Measurements from ENCODE around the gene PGM1. TPM values are rescaled to one million over a fixed set of nuclear protein-coding genes. Genes with fewer than 3 reads are reported as not detected.

PGM1 gene
- total RNA-seq, 1 donor from 2014 or later = 31.1 TPM

DNA sequence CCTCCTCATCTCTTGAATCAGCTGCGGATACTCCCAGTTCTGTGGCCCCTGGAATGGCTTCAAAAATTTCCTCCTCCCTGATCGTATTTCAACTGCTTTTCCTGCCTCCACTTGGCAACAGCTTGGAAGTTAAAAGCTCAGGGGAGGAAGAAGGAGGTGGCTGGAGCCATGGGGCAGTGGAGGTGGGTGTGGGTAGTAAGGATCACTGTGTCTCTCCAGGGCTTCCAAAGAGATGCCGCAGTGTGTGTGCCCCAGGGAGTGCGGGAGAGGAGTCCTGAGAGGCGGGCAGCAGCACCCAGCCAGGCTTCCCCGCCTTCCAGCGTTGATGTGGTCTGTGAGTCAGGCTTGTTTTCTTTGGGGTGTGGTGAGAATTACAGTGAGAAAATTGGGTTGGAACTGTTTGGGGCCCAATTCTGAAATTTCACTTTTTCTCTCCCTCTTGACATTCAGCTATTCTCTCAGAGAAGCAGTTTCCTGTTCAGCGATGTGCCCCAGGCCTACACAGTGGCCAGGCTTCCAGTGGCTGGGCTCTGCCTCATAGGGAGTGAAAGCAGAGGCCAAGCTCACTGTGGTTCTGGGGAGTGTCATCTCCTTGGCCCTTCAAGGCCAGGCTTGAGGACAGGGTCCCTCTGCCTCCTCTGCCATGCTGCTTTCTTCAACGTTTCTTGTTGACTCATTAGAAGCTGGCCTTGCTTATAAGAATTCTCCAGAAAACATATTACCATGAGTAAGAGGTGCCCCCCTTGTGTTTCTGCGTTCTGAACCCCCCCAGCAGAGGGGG, 69.0 kb downstream of the PGM1 start:
- TF ChIP-seq, protein P1, sequence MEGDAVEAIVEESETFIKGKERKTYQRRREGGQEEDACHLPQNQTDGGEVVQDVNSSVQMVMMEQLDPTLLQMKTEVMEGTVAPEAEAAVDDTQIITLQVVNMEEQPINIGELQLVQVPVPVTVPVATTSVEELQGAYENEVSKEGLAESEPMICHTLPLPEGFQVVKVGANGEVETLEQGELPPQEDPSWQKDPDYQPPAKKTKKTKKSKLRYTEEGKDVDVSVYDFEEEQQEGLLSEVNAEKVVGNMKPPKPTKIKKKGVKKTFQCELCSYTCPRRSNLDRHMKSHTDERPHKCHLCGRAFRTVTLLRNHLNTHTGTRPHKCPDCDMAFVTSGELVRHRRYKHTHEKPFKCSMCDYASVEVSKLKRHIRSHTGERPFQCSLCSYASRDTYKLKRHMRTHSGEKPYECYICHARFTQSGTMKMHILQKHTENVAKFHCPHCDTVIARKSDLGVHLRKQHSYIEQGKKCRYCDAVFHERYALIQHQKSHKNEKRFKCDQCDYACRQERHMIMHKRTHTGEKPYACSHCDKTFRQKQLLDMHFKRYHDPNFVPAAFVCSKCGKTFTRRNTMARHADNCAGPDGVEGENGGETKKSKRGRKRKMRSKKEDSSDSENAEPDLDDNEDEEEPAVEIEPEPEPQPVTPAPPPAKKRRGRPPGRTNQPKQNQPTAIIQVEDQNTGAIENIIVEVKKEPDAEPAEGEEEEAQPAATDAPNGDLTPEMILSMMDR (IDR thresholded peaks at IDR 0.05; ENCODE audit: unreplicated experiment) = no peak
- H3K36me3 Mint-ChIP-seq (ENCODE audit: insufficient read depth) = peaks cover 24% of the 10 kb centered on the region
- no peak overlapping the region for H3K4me3 Mint-ChIP-seq (ENCODE audit: low read depth)
- peaks cover 12% of the 10 kb centered on the region for H3K9me3 Mint-ChIP-seq (ENCODE audit: low read depth)
- no peaks in the 10 kb centered on the region for H3K27me3 Mint-ChIP-seq
- no peak for DNase-seq (ENCODE audit: low spot score, unreplicated experiment)
- H3K4me1 Mint-ChIP-seq (ENCODE audit: low read depth) = peaks cover 13% of the 10 kb centered on the region
- H3K27ac Mint-ChIP-seq = peak overlapping the region; percentile 26

DNA sequence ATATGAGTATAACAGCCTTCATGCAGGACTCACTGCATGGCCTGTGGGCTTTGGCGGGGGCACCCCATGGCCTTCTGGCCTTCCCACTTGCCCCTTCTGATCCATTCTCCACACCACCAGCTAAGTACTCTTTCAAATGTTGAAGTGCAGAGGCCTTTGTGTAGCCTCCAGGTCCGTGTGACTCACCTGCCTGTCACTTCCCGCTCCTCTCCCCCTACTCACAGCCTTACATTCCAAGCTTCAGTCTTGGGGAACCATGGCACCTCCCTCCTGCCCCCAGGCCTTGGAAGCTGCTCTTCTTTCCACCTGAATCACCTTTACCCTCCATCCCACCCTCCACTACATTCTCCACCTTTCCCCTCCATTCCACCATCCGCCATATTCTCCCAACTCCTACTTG, 69.6 kb downstream of the PGM1 start:
- TF ChIP-seq, protein P1 (IDR thresholded peaks at IDR 0.05; ENCODE audit: unreplicated experiment) = no peak
- H3K4me1 Mint-ChIP-seq (ENCODE audit: low read depth) = peaks cover 11% of the 10 kb centered on the region
- no peaks in the 10 kb centered on the region for H3K27me3 Mint-ChIP-seq
- no peak overlapping the region for H3K4me3 Mint-ChIP-seq (ENCODE audit: low read depth)
- peaks cover 20% of the 10 kb centered on the region for H3K36me3 Mint-ChIP-seq (ENCODE audit: insufficient read depth)
- peaks cover 12% of the 10 kb centered on the region for H3K9me3 Mint-ChIP-seq (ENCODE audit: low read depth)
- DNase-seq (ENCODE audit: low spot score, unreplicated experiment) = no peak
- no peak overlapping the region for H3K27ac Mint-ChIP-seq

DNA sequence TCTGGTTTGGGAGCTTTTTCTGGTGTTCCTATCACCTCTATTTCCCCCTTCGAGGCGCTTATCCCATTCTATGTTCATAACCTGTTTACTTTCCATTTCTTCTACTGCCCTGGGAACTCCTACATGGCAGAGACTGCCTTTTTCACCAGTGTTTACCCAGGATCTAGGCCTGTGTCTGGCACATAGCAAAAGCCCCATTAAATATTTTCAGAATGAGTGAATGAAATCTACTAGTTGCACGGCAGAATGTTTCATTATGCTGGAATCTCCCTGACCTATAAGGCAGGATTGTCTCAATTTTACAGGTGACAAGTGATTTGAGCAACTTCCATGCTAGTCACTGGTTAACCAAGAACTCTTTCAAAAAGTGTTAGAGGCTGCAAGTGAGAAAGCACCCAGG, 70.1 kb downstream of the PGM1 start:
- no peak overlapping the region for H3K4me3 Mint-ChIP-seq (ENCODE audit: low read depth)
- no peaks in the 10 kb centered on the region for H3K27me3 Mint-ChIP-seq
- TF ChIP-seq, protein P1 (IDR thresholded peaks at IDR 0.05; ENCODE audit: unreplicated experiment) = no peak
- H3K9me3 Mint-ChIP-seq (ENCODE audit: low read depth) = peaks cover 12% of the 10 kb centered on the region
- H3K27ac Mint-ChIP-seq = no peak overlapping the region
- peaks cover 11% of the 10 kb centered on the region for H3K4me1 Mint-ChIP-seq (ENCODE audit: low read depth)
- H3K36me3 Mint-ChIP-seq (ENCODE audit: insufficient read depth) = peaks cover 17% of the 10 kb centered on the region
- no peak for DNase-seq (ENCODE audit: low spot score, unreplicated experiment)

GRCh38 chr1:63663873-63664272, 70.7 kb downstream of the PGM1 start:
- TF ChIP-seq, protein P1 (IDR thresholded peaks at IDR 0.05; ENCODE audit: unreplicated experiment) = no peak
- H3K27ac Mint-ChIP-seq = no peak overlapping the region
- no peak overlapping the region for H3K4me3 Mint-ChIP-seq (ENCODE audit: low read depth)
- H3K36me3 Mint-ChIP-seq (ENCODE audit: insufficient read depth) = peaks cover 13% of the 10 kb centered on the region
- peaks cover 9% of the 10 kb centered on the region for H3K9me3 Mint-ChIP-seq (ENCODE audit: low read depth)
- H3K4me1 Mint-ChIP-seq (ENCODE audit: low read depth) = peaks cover 11% of the 10 kb centered on the region
- no peaks in the 10 kb centered on the region for H3K27me3 Mint-ChIP-seq
- no peak for DNase-seq (ENCODE audit: low spot score, unreplicated experiment)

GRCh38 chr1:63664742-63665141, 71.5 kb downstream of the PGM1 start:
- peaks cover 7% of the 10 kb centered on the region for H3K36me3 Mint-ChIP-seq (ENCODE audit: insufficient read depth)
- H3K27me3 Mint-ChIP-seq = no peaks in the 10 kb centered on the region
- no peak overlapping the region for H3K27ac Mint-ChIP-seq
- no peak for DNase-seq (ENCODE audit: low spot score, unreplicated experiment)
- TF ChIP-seq, protein P1 (IDR thresholded peaks at IDR 0.05; ENCODE audit: unreplicated experiment) = no peak
- H3K9me3 Mint-ChIP-seq (ENCODE audit: low read depth) = peaks cover 7% of the 10 kb centered on the region
- peaks cover 11% of the 10 kb centered on the region for H3K4me1 Mint-ChIP-seq (ENCODE audit: low read depth)
- no peak overlapping the region for H3K4me3 Mint-ChIP-seq (ENCODE audit: low read depth)
